H1 (cell line): ENCODE measurements around the gene PDE4D. TPM values are rescaled to one million over a fixed set of nuclear protein-coding genes. Genes with fewer than 3 reads are reported as not detected.

Experiments
- CTCF ChIA-PET: fragments of 300-600 bp; sonication (Branson Sonifier 250); formaldehyde crosslinking; loops from one replicate; lab custom pipeline; 2021; ENCODE audit not compliant: partially characterized antibody; lab: Charles Lee
- POLR2A ChIA-PET: fragments of 300-600 bp; sonication (Branson Sonifier 250); formaldehyde crosslinking; loops from one replicate; lab custom pipeline; 2021; ENCODE audit warnings: inconsistent platforms; ENCODE audit not compliant: partially characterized antibody; lab: Charles Lee
- DNase-seq, 2 experiments: peaks; one replicate each; pipeline versions ENCODE4 v3.0.0 to v3.0.0-alpha.2; 2010 to 2022; ENCODE audit warnings: low spot score in 2 of 2, low read depth in 1 of 2, mixed read lengths in 1 of 2
- FAIRE-seq: peaks from 2 replicates; lab custom pipeline; 2011; peaks lifted over from hg19 to GRCh38; lab: Jason Lieb, UNC
- H2AFZ ChIP-seq: 2 replicates; pipeline ENCODE4 v1.8.1; 2012; ENCODE audit warnings: low read length, inconsistent platforms
- H2AK5ac ChIP-seq: 2 replicates; pipeline ENCODE4 v1.6.1; 2013; ENCODE audit warnings: low read depth, low read length
- H2BK120ac ChIP-seq: replicated peaks from 2 replicates; pipeline ENCODE3; 2013; ENCODE audit warnings: low read depth, low read length, inconsistent platforms
- H2BK12ac ChIP-seq: 2 replicates; pipeline ENCODE4 v1.6.1; 2013; ENCODE audit warnings: low read depth, low read length
- H2BK15ac ChIP-seq: 2 replicates; pipeline ENCODE4 v1.6.1; 2013; ENCODE audit warnings: low read length
- H2BK20ac ChIP-seq: 2 replicates; pipeline ENCODE4 v1.6.1; 2013; ENCODE audit warnings: low read length
- H2BK5ac ChIP-seq: 2 replicates; pipeline ENCODE4 v1.6.1; 2013; ENCODE audit warnings: low read depth, low read length
- H3K14ac ChIP-seq: 2 replicates; pipeline ENCODE4 v1.6.1; 2013; ENCODE audit warnings: inconsistent platforms; ENCODE audit not compliant: insufficient read length
- H3K18ac ChIP-seq: 2 replicates; pipeline ENCODE4 v1.6.1; 2013; ENCODE audit warnings: low read length; ENCODE audit errors: extremely low read depth
- H3K23ac ChIP-seq: 2 replicates; pipeline ENCODE4 v1.6.1; 2013; ENCODE audit warnings: inconsistent platforms; ENCODE audit not compliant: insufficient read length
- H3K23me2 ChIP-seq: 2 replicates; pipeline ENCODE4 v1.6.1; 2013; ENCODE audit warnings: low read depth, low read length
- H3K27ac ChIP-seq: 2 replicates; pipeline ENCODE4 v1.6.1; 2011; ENCODE audit warnings: low read depth, low read length, inconsistent platforms
- H3K27me3 ChIP-seq, 4 experiments: replicated peaks in 1 of 4; 1 replicate in 1 of 4; 2 replicates in 3 of 4; pipeline versions ENCODE4 v1.6.1 to v1.8.1; 2011 to 2013; ENCODE audit warnings: low read length in 3 of 4, mild to moderate bottlenecking in 3 of 4, inconsistent platforms in 2 of 4, mixed read lengths in 2 of 4, moderate library complexity in 1 of 4; ENCODE audit not compliant: control insufficient read depth in 3 of 4, insufficient read depth in 3 of 4; ENCODE audit errors: extremely low read depth in 1 of 4
- H3K36me3 ChIP-seq, 4 experiments: 2 replicates each; pipeline versions ENCODE4 v1.6.1 to v1.8.1; 2011 to 2013; ENCODE audit warnings: mild to moderate bottlenecking in 4 of 4, low read length in 3 of 4, moderate library complexity in 2 of 4, control low read depth in 1 of 4, inconsistent platforms in 1 of 4; ENCODE audit not compliant: insufficient read depth in 4 of 4, control insufficient read depth in 2 of 4
- H3K4ac ChIP-seq: replicated peaks from 2 replicates; pipeline ENCODE3; 2013; ENCODE audit warnings: low read length, low read depth, mixed read lengths, inconsistent platforms; ENCODE audit not compliant: insufficient read length
- H3K4me1 ChIP-seq, 4 experiments: replicated peaks in 1 of 4; 1 replicate in 1 of 4; 2 replicates in 3 of 4; pipeline versions ENCODE4 v1.6.1 to v1.8.1; 2011 to 2013; ENCODE audit warnings: low read length in 3 of 4, inconsistent platforms in 2 of 4, mixed read lengths in 1 of 4; ENCODE audit not compliant: insufficient read depth in 4 of 4, control insufficient read depth in 3 of 4
- H3K4me2 ChIP-seq, 2 experiments: 2 replicates each; pipeline versions ENCODE4 v1.6.1 to v1.8.1; 2011 to 2013; ENCODE audit warnings: low read depth in 2 of 2, low read length in 2 of 2, control low read depth in 1 of 2, inconsistent platforms in 1 of 2, mild to moderate bottlenecking in 1 of 2; ENCODE audit not compliant: insufficient read depth in 1 of 2
- H3K4me3 ChIP-seq, 4 experiments: fragments of 200-600, 300-600 bp in 1 of 4; sonication (generic), shearing (Covaris generic), sonication (Bioruptor Twin) in 1 of 4; 2 replicates each; pipeline versions ENCODE4 v1.5.1 to v1.8.1; 2011 to 2016; ENCODE audit warnings: low read length in 4 of 4, low read depth in 3 of 4, control low read depth in 2 of 4, inconsistent platforms in 2 of 4, mild to moderate bottlenecking in 2 of 4, mixed read lengths in 1 of 4, moderate library complexity in 1 of 4; ENCODE audit not compliant: insufficient read depth in 2 of 4; ENCODE audit errors: extremely low read depth in 1 of 4
- H3K56ac ChIP-seq: replicated peaks from 2 replicates; pipeline ENCODE3; 2013; ENCODE audit warnings: low read depth, mild to moderate bottlenecking, mixed read lengths, low read length, inconsistent platforms; ENCODE audit not compliant: insufficient read length
- H3K79me1 ChIP-seq: 2 replicates; pipeline ENCODE4 v1.6.1; 2013; ENCODE audit warnings: low read depth, low read length, control low read depth
- H3K79me2 ChIP-seq, 2 experiments: 2 replicates each; pipeline versions ENCODE4 v1.6.1 to v1.8.1; 2012 to 2013; ENCODE audit warnings: low read length in 2 of 2, mild to moderate bottlenecking in 2 of 2, inconsistent platforms in 1 of 2; ENCODE audit not compliant: insufficient read depth in 2 of 2, control insufficient read depth in 1 of 2
- H3K9ac ChIP-seq, 4 experiments: replicated peaks in 1 of 4; 1 replicate in 1 of 4; 2 replicates in 3 of 4; pipeline versions ENCODE4 v1.6.1 to v1.8.1; 2011 to 2013; ENCODE audit warnings: low read depth in 3 of 4, low read length in 3 of 4, control low read depth in 2 of 4, mild to moderate bottlenecking in 2 of 4, moderate library complexity in 2 of 4, inconsistent platforms in 1 of 4; ENCODE audit errors: extremely low read depth in 1 of 4
- H3K9me3 ChIP-seq, 2 experiments: 2 replicates each; pipeline versions ENCODE4 v1.6.1 to v1.8.1; 2012 to 2013; ENCODE audit warnings: mild to moderate bottlenecking in 2 of 2, moderate library complexity in 2 of 2, control low read depth in 1 of 2, inconsistent platforms in 1 of 2, low read depth in 1 of 2, low read length in 1 of 2, mixed read lengths in 1 of 2; ENCODE audit not compliant: insufficient read depth in 2 of 2
- H4K20me1 ChIP-seq, 2 experiments: replicated peaks in 1 of 2; 2 replicates each; pipeline versions ENCODE3 to v1.8.1; 2011 to 2013; ENCODE audit warnings: inconsistent platforms in 2 of 2, low read length in 2 of 2, mild to moderate bottlenecking in 1 of 2; ENCODE audit not compliant: insufficient read depth in 2 of 2, control insufficient read depth in 1 of 2
- H4K5ac ChIP-seq: 2 replicates; pipeline ENCODE4 v1.6.1; 2013; ENCODE audit warnings: low read length, low read depth, mixed read lengths, inconsistent platforms; ENCODE audit not compliant: insufficient read length
- H4K8ac ChIP-seq: 2 replicates; pipeline ENCODE4 v1.8.0; 2013; ENCODE audit warnings: mild to moderate bottlenecking, moderate library complexity, low read length, inconsistent platforms; ENCODE audit not compliant: insufficient read depth; ENCODE audit errors: extremely low read depth
- H4K91ac ChIP-seq: replicated peaks from 2 replicates; pipeline ENCODE3; 2013; ENCODE audit warnings: low read length, mixed read lengths, inconsistent platforms; ENCODE audit not compliant: insufficient read length
- EZH2 ChIP-seq: fragments of 200-600 bp; sonication (generic); IDR thresholded peaks from 2 replicates; pipeline ENCODE4 v1.7.1; 2012; ENCODE audit warnings: low read depth, mild to moderate bottlenecking, moderate library complexity, low read length, inconsistent platforms; ENCODE audit not compliant: severe bottlenecking
- WGBS, 2 experiments: shearing (Covaris generic) in 1 of 2; methylation state at CpG; one replicate each; pipeline versions ENCODE4 v1.1.6 to v1.1.7; 2013 to 2015; ENCODE audit warnings: low lambda C conversion rate in 2 of 2, mixed read lengths in 2 of 2, inconsistent platforms in 1 of 2, low coverage in 1 of 2, missing lambda C conversion rate in 1 of 2; ENCODE audit not compliant: insufficient replicate concordance in 2 of 2, insufficient coverage in 1 of 2, insufficient read length in 1 of 2; ENCODE audit errors: extremely low coverage in 1 of 2, missing lambda C conversion rate in 1 of 2; 5-methylcytosine and 5-hydroxymethylcytosine counted together
- polyA plus RNA-seq, 7 experiments: library from polyadenylated mRNA; depleted of rRNA in 3 of 7; stranded (reverse) in 5 of 7; unstranded in 2 of 7; fragments of >200 nt in 5 of 7; fragments of 200-250 nt in 2 of 7; gene quantifications; 1 replicate in 5 of 7; 2 replicates in 1 of 7; 4 replicates in 1 of 7; pipeline versions ENCODE4 v1.2.1 to v1.2.3, GENCODE V29; 2011 to 2013; ENCODE audit warnings: missing spikeins in 2 of 7, mixed read lengths in 2 of 7
- total RNA-seq: library from RNA; stranded (reverse); fragmentation: NEBNext Ultra II Directional; extraction: Animal tissue kit (Norgen Biotek cat#: 25700); gene quantifications from 2 replicates; pipeline ENCODE4 v1.2.1, GENCODE V29; 2021

Gene PDE4D
- total and polyA plus RNA-seq, 2 of the 8 experiments (the other 6 are each of a cell fraction or from before 2014, with no cell fraction given): 2.3 to 3.7 TPM

DNA sequence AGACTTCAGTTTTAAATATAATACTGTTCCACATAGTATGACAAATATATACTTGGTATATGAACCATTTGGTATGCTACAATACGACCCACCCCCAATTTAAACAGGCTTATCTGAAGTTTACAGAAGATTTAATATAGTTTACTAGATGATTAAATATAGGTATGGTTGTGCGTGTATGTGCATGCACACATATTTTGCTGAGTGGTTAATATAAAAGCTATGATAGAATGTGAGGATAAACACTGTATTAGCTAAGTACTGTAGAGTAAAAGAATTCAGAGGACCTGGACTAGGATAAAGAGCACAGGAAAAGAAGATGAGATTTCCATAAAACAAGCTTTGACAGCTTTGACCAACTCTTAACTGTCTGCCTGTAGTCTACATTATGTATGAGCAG, 356.7 kb downstream of the PDE4D start:
- no peak overlapping the region for H2BK15ac ChIP-seq
- 87% methylated on average over 2 of the region's 2 CpGs; no CpG with 5 or more reads in 1 of the 2 experiments for WGBS, 2 experiments
- no peak overlapping the region for H4K8ac ChIP-seq
- H3K4me2 ChIP-seq: no peak overlapping the region
- H3K23me2 ChIP-seq: no peaks in the 10 kb centered on the region
- H2BK12ac ChIP-seq: no peak overlapping the region
- H3K79me2 ChIP-seq: no peaks in the 10 kb centered on the region
- H3K27ac ChIP-seq: no peak overlapping the region
- H2BK20ac ChIP-seq: no peak overlapping the region
- CTCF ChIA-PET: interaction anchor here (2.0 to 2.6 kb wide), 2 partner anchors 13 to 40 kb away, joined by 4 to 8 read pairs; no protein-coding TSS in a partner anchor
- H3K4me1 ChIP-seq: no peaks in the 10 kb centered on the region
- H3K27me3 ChIP-seq: no peaks in the 10 kb centered on the region
- DNase-seq (no peak), FAIRE-seq (no peak)
- no peak overlapping the region for H3K4ac ChIP-seq
- no peak overlapping the region for H3K14ac ChIP-seq
- no peak overlapping the region for H3K56ac ChIP-seq
- H3K79me1 ChIP-seq: no peaks in the 10 kb centered on the region
- H2AFZ ChIP-seq: no peak overlapping the region
- TF ChIP-seq EZH2: no peak
- no peak overlapping the region for H3K18ac ChIP-seq
- H3K9me3 ChIP-seq: no peaks in the 10 kb centered on the region
- H3K4me3 ChIP-seq: no peak overlapping the region
- POLR2A ChIA-PET: no interaction called here
- no peak overlapping the region for H2BK120ac ChIP-seq
- H3K23ac ChIP-seq: no peak overlapping the region
- H3K36me3 ChIP-seq: no peaks in the 10 kb centered on the region
- H4K5ac ChIP-seq: no peak overlapping the region
- no peak overlapping the region for H3K9ac ChIP-seq
- no peaks in the 10 kb centered on the region for H4K20me1 ChIP-seq
- H2AK5ac ChIP-seq: no peak overlapping the region
- no peak overlapping the region for H4K91ac ChIP-seq
- no peak overlapping the region for H2BK5ac ChIP-seq
